ENCODE data around the gene FMO4. TPM values are rescaled to one million over a fixed set of nuclear protein-coding genes. Genes with fewer than 3 reads are reported as not detected.
"Not testable (repeated sequence)": the region's sequence is repeated elsewhere in the genome, so short reads cannot be mapped to it uniquely, and the experiment has no call there.

Gene FMO4
- total RNA-seq, 1 donor from 2014 or later = 5.4 TPM

DNA sequence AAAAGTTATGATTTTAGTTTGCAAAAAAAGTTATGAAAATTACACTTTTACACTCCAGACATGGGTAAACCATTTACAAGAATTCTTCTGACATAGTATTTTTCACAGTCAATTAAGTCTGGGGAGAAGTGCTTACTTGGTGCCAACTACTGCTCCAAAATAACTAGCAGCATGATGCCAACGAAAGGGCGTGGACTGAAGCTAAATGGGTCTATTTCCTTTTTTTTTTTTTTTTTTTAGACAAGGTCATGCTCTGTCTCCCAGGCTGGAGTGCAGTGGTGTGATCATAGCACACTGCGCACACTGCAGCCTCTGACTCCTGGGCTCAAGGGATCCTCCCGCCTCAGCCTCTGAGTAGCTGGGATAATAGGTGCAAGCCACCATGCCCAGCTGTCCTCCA, 43.2 kb downstream of the FMO4 start:
- no peak overlapping the region for H3K4me3 ChIP-seq
- H3K9me3 ChIP-seq (replicated peaks) = peaks cover 13% of the 10 kb centered on the region
- no peaks in the 10 kb centered on the region for H3K36me3 ChIP-seq
- intact Hi-C loops (cut with micrococcal nuclease) = no loop called here
- H3K4me1 ChIP-seq = no peaks in the 10 kb centered on the region
- TF ChIP-seq, protein P1, sequence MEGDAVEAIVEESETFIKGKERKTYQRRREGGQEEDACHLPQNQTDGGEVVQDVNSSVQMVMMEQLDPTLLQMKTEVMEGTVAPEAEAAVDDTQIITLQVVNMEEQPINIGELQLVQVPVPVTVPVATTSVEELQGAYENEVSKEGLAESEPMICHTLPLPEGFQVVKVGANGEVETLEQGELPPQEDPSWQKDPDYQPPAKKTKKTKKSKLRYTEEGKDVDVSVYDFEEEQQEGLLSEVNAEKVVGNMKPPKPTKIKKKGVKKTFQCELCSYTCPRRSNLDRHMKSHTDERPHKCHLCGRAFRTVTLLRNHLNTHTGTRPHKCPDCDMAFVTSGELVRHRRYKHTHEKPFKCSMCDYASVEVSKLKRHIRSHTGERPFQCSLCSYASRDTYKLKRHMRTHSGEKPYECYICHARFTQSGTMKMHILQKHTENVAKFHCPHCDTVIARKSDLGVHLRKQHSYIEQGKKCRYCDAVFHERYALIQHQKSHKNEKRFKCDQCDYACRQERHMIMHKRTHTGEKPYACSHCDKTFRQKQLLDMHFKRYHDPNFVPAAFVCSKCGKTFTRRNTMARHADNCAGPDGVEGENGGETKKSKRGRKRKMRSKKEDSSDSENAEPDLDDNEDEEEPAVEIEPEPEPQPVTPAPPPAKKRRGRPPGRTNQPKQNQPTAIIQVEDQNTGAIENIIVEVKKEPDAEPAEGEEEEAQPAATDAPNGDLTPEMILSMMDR (IDR thresholded peaks at IDR 0.05; ENCODE audit: borderline replicate concordance) = no peak
- H3K27me3 ChIP-seq (ENCODE audit: low read depth) = peaks cover 11% of the 10 kb centered on the region
- no peak for DNase-seq
- no peak overlapping the region for H3K27ac ChIP-seq (replicated peaks)

DNA sequence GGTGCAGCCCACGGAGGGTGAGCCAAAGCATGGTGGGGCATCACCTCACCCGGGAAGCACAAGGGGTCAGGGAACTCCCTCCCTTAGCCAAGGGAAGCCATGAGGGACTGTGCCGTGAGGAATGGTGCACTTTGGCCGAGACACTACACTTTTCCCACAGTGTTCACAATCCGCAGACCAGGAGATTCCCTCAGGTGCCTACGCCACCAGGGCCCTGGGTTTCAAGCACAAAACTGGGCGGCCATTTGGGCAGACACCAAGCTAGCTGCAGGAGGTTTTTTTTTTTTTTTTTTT, 45.3 kb downstream of the FMO4 start:
- H3K27ac ChIP-seq (replicated peaks); intact Hi-C loops (cut with micrococcal nuclease); H3K4me1 ChIP-seq; H3K4me3 ChIP-seq; H3K36me3 ChIP-seq; DNase-seq: not testable (repeated sequence)
- Histone ChIP-seq H3K9me3 (replicated peaks) (peaks cover 29% of the 10 kb centered on the region), H3K27me3 (ENCODE audit: low read depth) (peaks cover 11% of the 10 kb centered on the region)

DNA sequence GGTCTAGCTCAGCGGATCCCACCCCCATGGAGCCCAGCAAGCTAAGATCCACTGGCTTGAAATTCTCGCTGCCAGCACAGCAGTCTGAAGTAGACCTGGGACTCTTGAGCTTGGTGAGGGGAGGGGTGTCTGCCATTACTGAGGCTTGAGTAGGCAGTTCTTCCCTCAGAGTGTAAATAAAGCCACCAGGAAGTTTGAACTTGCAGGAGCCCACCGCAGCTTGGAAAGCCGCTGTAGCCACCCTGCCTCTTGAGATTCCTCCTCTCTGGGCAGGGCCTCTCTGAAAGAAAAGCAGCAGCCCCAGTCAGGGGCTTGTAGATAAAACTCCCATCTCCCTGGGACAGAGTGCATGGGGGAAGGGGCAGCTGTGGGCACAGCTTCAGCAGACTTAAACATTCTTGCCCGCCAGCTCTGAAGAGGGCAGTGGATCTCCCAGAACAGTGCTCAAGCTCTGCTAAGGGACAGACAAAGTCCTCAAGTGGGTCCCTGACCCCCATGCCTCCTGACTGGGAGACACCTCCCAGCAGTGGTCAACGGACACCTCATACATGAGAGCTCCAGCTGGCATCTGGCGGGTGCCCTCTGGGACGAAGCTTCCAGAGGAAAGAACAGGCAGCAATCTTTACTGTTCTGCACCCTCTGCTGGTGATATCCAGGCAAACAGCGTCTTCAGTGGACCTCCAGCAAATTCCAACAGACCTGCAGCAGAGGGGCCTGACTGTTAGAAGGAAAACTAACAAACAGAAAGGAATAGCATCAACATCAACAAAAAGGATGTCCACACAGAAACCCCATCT, 45.9 kb downstream of the FMO4 start:
- intact Hi-C loops (cut with micrococcal nuclease); H3K27ac ChIP-seq (replicated peaks); H3K4me3 ChIP-seq; DNase-seq; H3K36me3 ChIP-seq; H3K4me1 ChIP-seq: not testable (repeated sequence)
- Histone ChIP-seq H3K9me3 (replicated peaks) (peaks cover 32% of the 10 kb centered on the region), H3K27me3 (ENCODE audit: low read depth) (peaks cover 11% of the 10 kb centered on the region)

DNA sequence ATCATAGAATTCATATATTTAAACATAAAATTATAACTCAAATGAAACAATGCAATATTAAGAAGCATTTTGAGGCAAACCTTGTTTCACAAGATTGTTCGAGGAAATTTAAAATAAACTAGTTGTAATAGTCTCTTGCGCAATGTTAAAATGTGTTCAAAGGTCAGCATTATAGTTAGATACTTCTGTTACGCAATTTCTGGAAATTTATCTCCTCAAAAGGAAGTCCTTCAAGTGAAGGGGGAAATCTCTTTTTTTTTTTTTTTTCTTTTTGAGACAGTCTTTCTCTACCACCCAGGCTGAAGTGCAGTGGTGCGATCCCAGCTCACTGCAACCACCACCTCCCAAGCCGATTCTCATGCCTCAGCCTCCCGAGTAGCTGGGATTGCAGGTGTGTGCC, 52.1 kb downstream of the FMO4 start:
- Histone ChIP-seq H3K27me3 (ENCODE audit: low read depth) (no peaks in the 10 kb centered on the region), H3K9me3 (replicated peaks) (peaks cover 43% of the 10 kb centered on the region), H3K36me3 (no peaks in the 10 kb centered on the region), H3K27ac (replicated peaks) (no peak overlapping the region), H3K4me1 (no peaks in the 10 kb centered on the region), H3K4me3 (no peak overlapping the region)
- no peak for DNase-seq
- intact Hi-C loops (cut with micrococcal nuclease) = no loop called here
- TF ChIP-seq, protein P1 (IDR thresholded peaks at IDR 0.05; ENCODE audit: borderline replicate concordance) = no peak

DNA sequence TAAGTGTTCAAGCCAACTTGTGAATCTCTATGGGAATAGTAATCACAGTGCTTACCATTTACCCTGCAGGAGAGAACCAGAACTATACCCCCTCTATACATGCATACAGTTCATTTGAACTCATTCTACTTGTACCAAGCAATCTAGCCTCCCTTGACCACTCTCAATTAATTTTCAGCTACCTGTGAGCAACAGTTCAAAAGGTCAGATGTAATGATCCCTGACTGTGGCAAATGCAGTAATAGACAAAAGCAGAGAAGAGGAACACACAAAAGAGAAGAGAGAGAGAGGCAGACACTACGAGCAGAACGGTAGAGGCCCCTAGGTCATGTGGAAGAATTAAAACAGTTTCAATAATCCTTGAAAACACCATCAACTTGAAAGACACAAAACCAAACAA, 52.8 kb downstream of the FMO4 start:
- TF ChIP-seq, protein P1 (IDR thresholded peaks at IDR 0.05; ENCODE audit: borderline replicate concordance) = no peak
- Histone ChIP-seq H3K4me1 (no peaks in the 10 kb centered on the region), H3K9me3 (replicated peaks) (peaks cover 37% of the 10 kb centered on the region), H3K27me3 (ENCODE audit: low read depth) (no peaks in the 10 kb centered on the region), H3K27ac (replicated peaks) (no peak overlapping the region), H3K36me3 (no peaks in the 10 kb centered on the region), H3K4me3 (no peak overlapping the region)
- intact Hi-C loops (cut with micrococcal nuclease) = no loop called here
- no peak for DNase-seq

DNA sequence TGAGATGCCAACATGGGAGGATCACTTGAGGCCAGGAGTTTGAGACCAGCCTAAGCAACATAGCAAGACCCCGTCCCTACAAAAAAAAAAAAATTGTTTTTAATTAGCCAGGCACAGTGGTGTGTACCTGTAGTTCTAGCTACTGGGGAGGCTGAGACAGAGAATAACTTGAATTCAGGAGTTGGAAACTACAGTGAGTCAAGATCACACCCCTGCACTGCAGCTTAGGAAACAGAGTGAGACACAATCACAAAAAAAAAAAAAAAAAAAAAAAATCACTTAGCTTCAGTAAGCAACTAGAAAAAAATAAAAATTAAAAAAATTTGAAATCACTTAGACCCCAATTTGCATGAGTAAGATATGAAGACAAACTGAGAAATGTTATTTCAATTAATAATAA, 53.5 kb downstream of the FMO4 start:
- no peak overlapping the region for H3K27ac ChIP-seq (replicated peaks)
- peaks cover 31% of the 10 kb centered on the region for H3K9me3 ChIP-seq (replicated peaks)
- no peak for DNase-seq
- TF ChIP-seq, protein P1 (IDR thresholded peaks at IDR 0.05; ENCODE audit: borderline replicate concordance) = no peak
- no peaks in the 10 kb centered on the region for H3K4me1 ChIP-seq
- no peaks in the 10 kb centered on the region for H3K36me3 ChIP-seq
- H3K27me3 ChIP-seq (ENCODE audit: low read depth) = no peaks in the 10 kb centered on the region
- no peak overlapping the region for H3K4me3 ChIP-seq
- intact Hi-C loops (cut with micrococcal nuclease) = no loop called here

Measured in left ventricle myocardium inferior (tissue), 1 donor.